A549 (cell line): ENCODE measurements around the gene MED27.

Experiments
- CTCF ChIP-seq: fragments of >200 bp; sonication (Bioruptor Twin); formaldehyde crosslinking; IDR thresholded peaks from 3 replicates; pipeline ENCODE4 v1.5.1; 2016
- FOSB ChIP-seq: fragments of 250-450 bp; sonication (Bioruptor Pico); IDR thresholded peaks from 2 replicates; pipeline ENCODE4 v1.5.0; 2020; ENCODE audit warnings: mild to moderate bottlenecking, moderate library complexity
- KDM5A ChIP-seq: fragments of 200-600 bp; sonication (generic); IDR thresholded peaks from 2 replicates; pipeline ENCODE4 v1.6.1; 2016; ENCODE audit warnings: antibody characterized with exemption, mild to moderate bottlenecking
- MAZ ChIP-seq: fragments of 150-350 bp; IDR thresholded peaks from 2 replicates; pipeline ENCODE4 v1.6.1; 2014; ENCODE audit warnings: antibody characterized with exemption, low read depth, low read length, borderline replicate concordance
- POLR2A ChIP-seq: IDR thresholded peaks from 2 replicates; pipeline ENCODE4 v1.6.1; 2012; ENCODE audit warnings: mild to moderate bottlenecking, low read length
- RFX5 ChIP-seq: fragments of 450-650 bp; IDR thresholded peaks from 2 replicates; pipeline ENCODE4 v1.7.1; 2014; ENCODE audit warnings: antibody characterized with exemption, mild to moderate bottlenecking, moderate library complexity
- ZFP36 ChIP-seq: fragments of 450-650 bp; IDR thresholded peaks from 2 replicates; pipeline ENCODE4 v1.6.1; 2014; ENCODE audit warnings: borderline replicate concordance; ENCODE audit not compliant: partially characterized antibody
- ZNF302 ChIP-seq: fragments of 250-450 bp; sonication (Bioruptor Pico); IDR thresholded peaks from 2 replicates; pipeline ENCODE4 v1.9.0; 2021; ENCODE audit warnings: inconsistent platforms, mild to moderate bottlenecking, moderate library complexity

- no peak for TF ChIP-seq CTCF
- no peak for TF ChIP-seq POLR2A
- no peak for TF ChIP-seq FOSB
- no peak for TF ChIP-seq MAZ
- no peak for TF ChIP-seq ZFP36
- no peak for TF ChIP-seq KDM5A
- no peak for TF ChIP-seq RFX5
- TF ChIP-seq ZNF302 (CRISPR knock-in tag), result no peak
Observed at GRCh38 chr9:131844745-131845118, 234.9 kb downstream of the MED27 start.
